Thoracic aorta (tissue), 2 donors: Measurements from ENCODE around the gene SLC4A11. TPM values are rescaled to one million over a fixed set of nuclear protein-coding genes. Genes with fewer than 3 reads are reported as not detected.

Source experiments
- ATAC-seq: fragments of 150-250 bp; one replicate; pipeline ENCODE4 v1.8.0; 2017; ENCODE audit warnings: low read depth; ENCODE audit not compliant: insufficient number of reproducible peaks, low FRiP score
- DNase-seq: peaks from one replicate; pipeline ENCODE4 v3.0.0-alpha.2; 2020; ENCODE audit warnings: low spot score
- H3K27ac ChIP-seq, 2 donors: fragments of 200-600 bp; sonication (generic); 1 replicate in 1 of 2; 2 replicates in 1 of 2; pipeline ENCODE4 v1.5.1; 2016; ENCODE audit warnings: mild to moderate bottlenecking in 2 of 2, moderate library complexity in 2 of 2
- H3K27me3 ChIP-seq: fragments of 200-600 bp; sonication (generic); replicated peaks from 2 replicates; pipeline ENCODE4 v1.6.0; 2016; ENCODE audit warnings: mild to moderate bottlenecking; ENCODE audit not compliant: insufficient read depth
- H3K36me3 ChIP-seq: fragments of 200-600 bp; sonication (generic); one replicate; pipeline ENCODE4 v1.5.1; 2016
- H3K4me1 ChIP-seq, 2 donors: fragments of 200-600 bp; sonication (generic); 1 replicate in 1 of 2; 2 replicates in 1 of 2; pipeline versions ENCODE4 v1.5.1 to v1.6.0; 2016; ENCODE audit warnings: low read depth in 2 of 2, mild to moderate bottlenecking in 1 of 2; ENCODE audit not compliant: control insufficient read depth in 1 of 2
- H3K4me3 ChIP-seq: fragments of 200-600 bp; sonication (generic); 2 replicates; pipeline ENCODE4 v1.5.1; 2016; ENCODE audit warnings: mild to moderate bottlenecking
- H3K9me3 ChIP-seq: fragments of 200-600 bp; sonication (generic); 2 replicates; pipeline ENCODE4 v1.5.1; 2016
- total RNA-seq, 2 donors: library from RNA; depleted of rRNA; stranded (reverse); fragments of >200 nt; gene quantifications; one replicate each; pipeline versions ENCODE4 v1.1.0 to v1.2.3, GENCODE V29; 2016
- TF ChIP-seq, protein P1 (sequence below): fragments of 200-600 bp; sonication (generic); IDR thresholded peaks from one replicate; pipeline ENCODE4 v1.5.1; 2019; ENCODE audit warnings: antibody characterized with exemption

Gene SLC4A11
- total RNA-seq, 2 donors from 2014 or later: 0.27 TPM; not detected in 1

DNA sequence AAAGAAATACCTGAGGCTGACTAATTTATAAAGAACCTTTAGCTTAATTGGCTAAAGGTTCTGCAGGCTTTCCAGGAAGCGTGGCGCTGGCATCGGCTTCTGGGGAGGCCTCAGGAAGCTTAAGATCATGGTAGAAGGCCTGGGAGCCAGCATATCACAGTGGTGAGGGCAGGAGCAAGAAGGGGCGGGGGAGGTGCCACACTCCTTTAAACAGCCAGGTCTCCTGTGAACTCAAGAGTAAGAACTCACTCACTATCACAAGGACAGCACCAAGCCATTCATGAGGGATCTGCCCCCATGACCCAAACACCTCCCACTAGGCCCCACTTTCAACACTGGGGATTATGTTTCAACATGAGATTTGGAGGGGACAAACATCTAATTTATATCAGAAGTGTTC is 34.4 kb upstream of the SLC4A11 start:
- no peak overlapping the region for H3K4me3 ChIP-seq
- ATAC-seq (no peak), DNase-seq (no peak)
- peaks cover 48% of the 10 kb centered on the region for H3K36me3 ChIP-seq
- TF ChIP-seq, protein P1, sequence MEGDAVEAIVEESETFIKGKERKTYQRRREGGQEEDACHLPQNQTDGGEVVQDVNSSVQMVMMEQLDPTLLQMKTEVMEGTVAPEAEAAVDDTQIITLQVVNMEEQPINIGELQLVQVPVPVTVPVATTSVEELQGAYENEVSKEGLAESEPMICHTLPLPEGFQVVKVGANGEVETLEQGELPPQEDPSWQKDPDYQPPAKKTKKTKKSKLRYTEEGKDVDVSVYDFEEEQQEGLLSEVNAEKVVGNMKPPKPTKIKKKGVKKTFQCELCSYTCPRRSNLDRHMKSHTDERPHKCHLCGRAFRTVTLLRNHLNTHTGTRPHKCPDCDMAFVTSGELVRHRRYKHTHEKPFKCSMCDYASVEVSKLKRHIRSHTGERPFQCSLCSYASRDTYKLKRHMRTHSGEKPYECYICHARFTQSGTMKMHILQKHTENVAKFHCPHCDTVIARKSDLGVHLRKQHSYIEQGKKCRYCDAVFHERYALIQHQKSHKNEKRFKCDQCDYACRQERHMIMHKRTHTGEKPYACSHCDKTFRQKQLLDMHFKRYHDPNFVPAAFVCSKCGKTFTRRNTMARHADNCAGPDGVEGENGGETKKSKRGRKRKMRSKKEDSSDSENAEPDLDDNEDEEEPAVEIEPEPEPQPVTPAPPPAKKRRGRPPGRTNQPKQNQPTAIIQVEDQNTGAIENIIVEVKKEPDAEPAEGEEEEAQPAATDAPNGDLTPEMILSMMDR: no peak
- no peaks in the 10 kb centered on the region for H3K9me3 ChIP-seq
- no peaks in the 10 kb centered on the region for H3K27me3 ChIP-seq
- no peak overlapping the region for H3K27ac ChIP-seq
- no peaks in the 10 kb centered on the region for H3K4me1 ChIP-seq

DNA sequence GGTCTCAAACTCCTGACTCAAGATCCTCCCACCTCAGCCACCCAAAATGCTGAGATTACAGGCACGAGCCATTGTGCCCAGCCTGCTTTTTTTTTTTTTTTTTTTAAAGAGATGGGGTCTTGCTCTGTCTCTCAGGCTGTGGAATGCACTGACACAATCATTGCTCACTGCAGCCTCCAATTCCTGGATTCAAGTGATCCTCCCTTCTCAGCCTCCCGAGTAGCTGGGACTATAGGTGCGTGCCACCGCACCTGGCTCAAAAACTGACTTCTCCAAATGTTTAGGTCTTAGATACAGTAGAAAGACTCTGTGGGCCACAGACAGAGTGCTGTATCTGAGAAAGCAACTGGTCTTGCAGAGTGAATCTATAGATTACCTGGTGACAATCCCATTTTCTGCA is 31.1 kb upstream of the SLC4A11 start:
- TF ChIP-seq, protein P1: no peak
- Histone ChIP-seq H3K27me3 (no peaks in the 10 kb centered on the region), H3K4me1 (no peaks in the 10 kb centered on the region), H3K9me3 (no peaks in the 10 kb centered on the region), H3K36me3 (peaks cover 32% of the 10 kb centered on the region), H3K27ac (no peak overlapping the region), H3K4me3 (no peak overlapping the region)
- ATAC-seq (no peak), DNase-seq (no peak)

DNA sequence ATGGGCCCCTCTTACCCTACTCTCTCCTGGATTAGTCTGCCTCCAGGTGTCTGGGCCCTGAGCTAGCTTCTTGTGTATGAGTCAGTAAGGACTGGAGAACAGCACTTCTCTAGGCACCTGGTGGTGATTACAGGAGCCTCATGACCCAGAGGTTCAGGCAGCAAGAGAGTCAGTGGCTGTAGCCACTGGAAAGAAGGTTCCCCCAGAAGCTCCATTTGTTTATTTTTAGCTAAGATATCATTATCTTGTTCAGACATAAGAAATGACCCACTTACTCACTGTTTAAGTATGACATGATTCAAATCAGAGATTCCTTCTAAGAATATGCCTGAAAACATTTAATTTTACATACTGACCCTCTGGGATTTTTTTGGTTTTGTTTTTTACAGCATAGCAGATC is 23.6 kb upstream of the SLC4A11 start:
- H3K4me3 ChIP-seq: no peak overlapping the region
- TF ChIP-seq, protein P1: no peak
- H3K27me3 ChIP-seq: no peaks in the 10 kb centered on the region
- no peaks in the 10 kb centered on the region for H3K9me3 ChIP-seq
- H3K4me1 ChIP-seq: no peaks in the 10 kb centered on the region
- no peak for DNase-seq
- peaks cover 54% of the 10 kb centered on the region for H3K36me3 ChIP-seq
- H3K27ac ChIP-seq: no peak overlapping the region
- ATAC-seq: no peak

DNA sequence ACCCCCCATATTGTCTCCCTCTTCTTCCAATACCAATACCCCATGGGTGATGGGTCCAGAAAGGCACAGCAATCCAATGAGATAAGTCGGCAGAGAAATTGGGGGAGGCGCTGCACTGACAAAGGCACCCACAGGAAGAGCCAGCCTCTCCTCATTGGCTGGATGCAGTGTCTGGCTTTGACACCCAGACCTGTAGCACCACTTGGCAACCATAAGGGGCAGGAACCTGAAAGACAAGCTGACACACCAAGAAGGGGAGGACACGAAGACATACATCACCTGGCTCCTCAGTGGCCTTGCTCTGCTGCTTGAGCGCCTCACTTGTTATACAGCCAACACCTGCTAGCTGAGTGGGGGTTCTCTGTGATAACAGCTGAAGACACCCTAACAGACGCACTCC is 19.4 kb upstream of the SLC4A11 start:
- H3K4me1 ChIP-seq: no peaks in the 10 kb centered on the region
- H3K9me3 ChIP-seq: no peaks in the 10 kb centered on the region
- DNase-seq (no peak), ATAC-seq (no peak)
- no peak overlapping the region for H3K27ac ChIP-seq
- no peak overlapping the region for H3K4me3 ChIP-seq
- H3K36me3 ChIP-seq: peaks cover 62% of the 10 kb centered on the region
- H3K27me3 ChIP-seq: no peaks in the 10 kb centered on the region
- TF ChIP-seq, protein P1: no peak

DNA sequence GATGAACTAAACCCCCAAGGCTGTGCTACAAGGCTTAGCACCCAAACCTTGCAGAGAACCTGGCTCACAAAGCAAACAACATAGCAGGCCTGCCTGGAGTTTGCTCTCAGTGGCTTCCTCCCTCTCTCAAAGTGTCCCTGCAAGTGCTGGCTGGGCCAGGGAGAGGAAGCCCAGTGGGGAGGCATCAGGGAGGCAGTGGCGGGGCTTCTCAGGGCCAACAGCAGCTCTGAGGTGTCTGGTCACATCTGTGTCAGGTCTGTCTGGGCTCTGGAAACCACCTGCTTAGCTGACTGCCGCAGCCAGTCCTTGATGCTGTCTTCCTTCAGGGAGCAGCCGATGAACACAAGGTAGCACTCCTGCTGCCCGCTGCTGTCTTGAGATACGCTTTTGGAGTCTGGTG is 16.7 kb upstream of the SLC4A11 start:
- Histone ChIP-seq H3K36me3 (peaks cover 72% of the 10 kb centered on the region), H3K4me3 (no peak overlapping the region), H3K4me1 (no peaks in the 10 kb centered on the region), H3K9me3 (no peaks in the 10 kb centered on the region), H3K27me3 (no peaks in the 10 kb centered on the region), H3K27ac (no peak overlapping the region)
- ATAC-seq: no peak
- TF ChIP-seq, protein P1: no peak
- DNase-seq: no peak
